A549 (cell line): ENCODE results near the gene OLFML3. TPM values are rescaled to one million over a fixed set of nuclear protein-coding genes. Genes with fewer than 3 reads are reported as not detected.

ENCODE experiments used
- ATAC-seq, 2 experiments: fragments of 200-7000 bp in 1 of 2; fragments of >200 bp in 1 of 2; cut with Nextera tagmentation in 1 of 2; cut with Tn5 transposase in 1 of 2; 3 replicates each; pipeline versions ENCODE4 v1.8.0 to v1.9.1; 2018 to 2020; ENCODE audit warnings: mild to moderate bottlenecking in 1 of 2, moderate library complexity in 1 of 2
- CTCF ChIA-PET: fragments of 300-600 bp; sonication (Branson Sonifier 250); formaldehyde crosslinking; extraction: SDS; loops from one replicate; lab custom pipeline; 2021; ENCODE audit warnings: antibody characterized with exemption, inconsistent platforms; lab: Yijun Ruan, JAX
- POLR2A ChIA-PET: fragments of 350-600 bp; formaldehyde crosslinking; extraction: SDS; loops from one replicate; lab custom pipeline; 2021; ENCODE audit warnings: antibody characterized with exemption, inconsistent platforms; lab: Yijun Ruan, JAX
- DNase-seq, 2 experiments: peaks; one replicate each; pipeline versions ENCODE4 v3.0.0 to v3.0.0-alpha.2; 2011 to 2016; ENCODE audit warnings: low read depth in 1 of 2, low spot score in 1 of 2
- FAIRE-seq: peaks from 2 replicates; lab custom pipeline; 2011; peaks lifted over from hg19 to GRCh38; lab: Jason Lieb, UNC
- H3K27ac ChIP-seq, 2 experiments: fragments of >200 bp; sonication (Bioruptor Twin); formaldehyde crosslinking; 3 replicates each; pipeline ENCODE4 v1.5.1; 2016 to 2017
- H3K4me1 ChIP-seq: fragments of >200 bp; sonication (Bioruptor Twin); formaldehyde crosslinking; 3 replicates; pipeline ENCODE4 v1.6.1; 2016
- H3K4me2 ChIP-seq: fragments of >200 bp; sonication (Bioruptor Twin); formaldehyde crosslinking; 3 replicates; pipeline ENCODE4 v1.6.1; 2016
- H3K4me3 ChIP-seq: fragments of >200 bp; sonication (Bioruptor Twin); formaldehyde crosslinking; 3 replicates; pipeline ENCODE4 v1.5.1; 2016
- H3K9me3 ChIP-seq: fragments of >200 bp; sonication (Bioruptor Twin); formaldehyde crosslinking; 3 replicates; pipeline ENCODE4 v1.6.1; 2016
- CBX2 ChIP-seq: fragments of 200-600 bp; sonication (generic); IDR thresholded peaks from 2 replicates; pipeline ENCODE4 v1.6.1; 2016; ENCODE audit warnings: low read depth, mild to moderate bottlenecking, borderline replicate concordance
- CEBPB ChIP-seq, 2 experiments: fragments of >200 bp in 1 of 2; sonication (Bioruptor Twin) in 1 of 2; formaldehyde crosslinking in 1 of 2; IDR thresholded peaks; 2 replicates each; pipeline ENCODE4 v1.6.1; 2012 to 2016
- CHD2 ChIP-seq: fragments of 150-350 bp; IDR thresholded peaks from 2 replicates; pipeline ENCODE4 v1.6.1; 2014; ENCODE audit warnings: low read length; ENCODE audit not compliant: partially characterized antibody
- CHD4 ChIP-seq: fragments of 200-600 bp; sonication (generic); IDR thresholded peaks from 2 replicates; pipeline ENCODE4 v1.6.1; 2016; ENCODE audit warnings: antibody characterized with exemption, mild to moderate bottlenecking, borderline replicate concordance
- ELK1 ChIP-seq: fragments of 150-350 bp; IDR thresholded peaks from 2 replicates; pipeline ENCODE4 v1.6.1; 2014; ENCODE audit warnings: low read depth, mild to moderate bottlenecking, low read length
- EP300 ChIP-seq, 2 experiments: fragments of >200 bp; sonication (Bioruptor Twin); formaldehyde crosslinking; IDR thresholded peaks; 2 replicates in 1 of 2; 3 replicates in 1 of 2; pipeline ENCODE4 v1.6.1; 2016 to 2017
- FOSL2 ChIP-seq, 2 experiments: fragments of 450-650 bp in 1 of 2; fragments of >200 bp in 1 of 2; sonication (Bioruptor Twin) in 1 of 2; formaldehyde crosslinking; IDR thresholded peaks; 2 replicates each; pipeline versions ENCODE4 v1.5.0 to v1.6.1; 2016 to 2020; ENCODE audit warnings: mild to moderate bottlenecking in 1 of 2, moderate library complexity in 1 of 2
- GATA3 ChIP-seq: IDR thresholded peaks from 2 replicates; pipeline ENCODE4 v1.6.1; 2012; ENCODE audit warnings: borderline replicate concordance
- HES2 ChIP-seq: fragments of >200 bp; sonication (Bioruptor Twin); formaldehyde crosslinking; IDR thresholded peaks from 2 replicates; pipeline ENCODE4 v1.6.1; 2016
- HEYL ChIP-seq: fragments of 250-450 bp; sonication (Bioruptor Pico); IDR thresholded peaks from 2 replicates; pipeline ENCODE4 v1.8.0; 2021; ENCODE audit warnings: mild to moderate bottlenecking, moderate library complexity
- HOXB13 ChIP-seq: fragments of 250-450 bp; sonication (Bioruptor Pico); IDR thresholded peaks from 2 replicates; pipeline ENCODE4 v1.5.0; 2020; ENCODE audit warnings: low read depth, mild to moderate bottlenecking, moderate library complexity
- JUN ChIP-seq, 2 experiments: fragments of >200 bp; sonication (Bioruptor Twin); formaldehyde crosslinking; IDR thresholded peaks; 2 replicates in 1 of 2; 3 replicates in 1 of 2; pipeline ENCODE4 v1.6.1; 2016 to 2017
- JUNB ChIP-seq: fragments of >200 bp; sonication (Bioruptor Twin); formaldehyde crosslinking; IDR thresholded peaks from 2 replicates; pipeline ENCODE4 v1.6.1; 2016
- KDM1A ChIP-seq: fragments of 200-600 bp; sonication (generic); IDR thresholded peaks from 2 replicates; pipeline ENCODE4 v1.6.1; 2016; ENCODE audit warnings: low read depth, mild to moderate bottlenecking
- MAFK ChIP-seq: fragments of 450-650 bp; IDR thresholded peaks from 2 replicates; pipeline ENCODE4 v1.6.1; 2014; ENCODE audit not compliant: partially characterized antibody
- MAZ ChIP-seq: fragments of 150-350 bp; IDR thresholded peaks from 2 replicates; pipeline ENCODE4 v1.6.1; 2014; ENCODE audit warnings: antibody characterized with exemption, low read depth, low read length, borderline replicate concordance
- MYC ChIP-seq: IDR thresholded peaks from 2 replicates; pipeline ENCODE4 v1.6.1; 2012; ENCODE audit warnings: mild to moderate bottlenecking, inconsistent platforms, low read length, improper control_type of control experiment, borderline replicate concordance
- NFE2L2 ChIP-seq: fragments of 150-350 bp; conservative IDR thresholded peaks from 2 replicates; pipeline ENCODE4 v1.6.1; 2014; ENCODE audit warnings: low read length
- PBX3 ChIP-seq: IDR thresholded peaks from 2 replicates; pipeline ENCODE4 v1.6.1; 2012
- PHF8 ChIP-seq: fragments of 200-600 bp; sonication (generic); IDR thresholded peaks from 2 replicates; pipeline ENCODE4 v1.6.1; 2016; ENCODE audit warnings: low read depth, mild to moderate bottlenecking, antibody characterized with exemption, moderate library complexity, borderline replicate concordance
- POLR2A ChIP-seq: IDR thresholded peaks from 2 replicates; pipeline ENCODE4 v1.6.1; 2012; ENCODE audit warnings: mild to moderate bottlenecking, low read length
- POLR2AphosphoS2 ChIP-seq: conservative IDR thresholded peaks from 2 replicates; pipeline ENCODE4 v1.6.1; 2012; ENCODE audit warnings: low read length, improper control_type of control experiment, inconsistent platforms
- RARB ChIP-seq: fragments of 250-450 bp; sonication (Bioruptor Pico); IDR thresholded peaks from 2 replicates; pipeline ENCODE4 v1.8.0; 2021; ENCODE audit warnings: mild to moderate bottlenecking, moderate library complexity
- REST ChIP-seq: fragments of 200-600 bp; sonication (generic); IDR thresholded peaks from 2 replicates; pipeline ENCODE4 v1.6.1; 2016; ENCODE audit warnings: antibody characterized with exemption, mild to moderate bottlenecking, moderate library complexity
- RNF2 ChIP-seq: fragments of 200-600 bp; sonication (generic); IDR thresholded peaks from 2 replicates; pipeline ENCODE4 v1.6.1; 2016; ENCODE audit warnings: low read depth, mild to moderate bottlenecking, antibody characterized with exemption, moderate library complexity, borderline replicate concordance
- SREBF2 ChIP-seq: fragments of 450-650 bp; IDR thresholded peaks from 2 replicates; pipeline ENCODE4 v1.6.1; 2014; ENCODE audit warnings: mild to moderate bottlenecking, moderate library complexity
- TFCP2L1 ChIP-seq: fragments of 250-450 bp; sonication (Bioruptor Pico); IDR thresholded peaks from 2 replicates; pipeline ENCODE4 v1.5.0; 2021; ENCODE audit warnings: mild to moderate bottlenecking
- USF2 ChIP-seq: fragments of 450-650 bp; IDR thresholded peaks from 2 replicates; pipeline ENCODE4 v1.6.1; 2014; ENCODE audit warnings: antibody characterized with exemption
- ZFP36 ChIP-seq: fragments of 450-650 bp; IDR thresholded peaks from 2 replicates; pipeline ENCODE4 v1.6.1; 2014; ENCODE audit warnings: borderline replicate concordance; ENCODE audit not compliant: partially characterized antibody
- ZNF302 ChIP-seq: fragments of 250-450 bp; sonication (Bioruptor Pico); IDR thresholded peaks from 2 replicates; pipeline ENCODE4 v1.9.0; 2021; ENCODE audit warnings: inconsistent platforms, mild to moderate bottlenecking, moderate library complexity
- WGBS: methylation state at CpG from one replicate; pipeline ENCODE4 v1.1.6; 2017; ENCODE audit errors: missing lambda C conversion rate; 5-methylcytosine and 5-hydroxymethylcytosine counted together
- polyA plus RNA-seq, 4 experiments: library from polyadenylated mRNA; depleted of rRNA in 3 of 4; stranded (reverse); fragments of >200 nt; fragmentation: RNase III in 1 of 4; extraction: RNeasy Plus Mini Kit Qiagen cat#74134 plus additional on column Dnase treatment in 1 of 4; gene quantifications; 2 replicates in 3 of 4; 3 replicates in 1 of 4; pipeline ENCODE4 v1.2.3, GENCODE V29; 2011 to 2017

Gene OLFML3
- polyA plus RNA-seq, 2 of the 4 experiments (the other 2 are of a cell fraction) = 1.2 to 9.3 TPM

- Histone ChIP-seq H3K27ac (no peak overlapping the region), H3K4me1 (no peaks in the 10 kb centered on the region), H3K9me3 (peaks cover 6% of the 10 kb centered on the region; the same call in 1 of the 3 replicates), H3K4me2 (no peak overlapping the region), H3K4me3 (no peak overlapping the region)
- POLR2A ChIA-PET = no interaction called here
- no CpG with 5 or more reads among the region's 2 CpGs for WGBS
- DNase-seq = no peak
- no peak for ATAC-seq
- FAIRE-seq = no peak
- TF ChIP-seq MAFK (no peak), CEBPB (IDR thresholded peaks at IDR 0.05) (no peak)
- TF ChIP-seq, all 56 proteins: peak for 0
- CTCF ChIA-PET = interaction anchor here (1.1 to 1.5 kb wide), 3 partner anchors 9 to 289 kb away, joined by 4 to 6 read pairs (median 4); partner anchors contain the start of gene OLFML3
Observed at GRCh38 chr1:113993766-113994165, 14.5 kb downstream of the OLFML3 start.

- POLR2A ChIA-PET = no interaction called here
- H3K9me3 ChIP-seq = peaks cover 6% of the 10 kb centered on the region; the same call in 1 of the 3 replicates
- H3K27ac ChIP-seq = no peak overlapping the region
- DNase-seq (no peak), ATAC-seq (no peak), FAIRE-seq (no peak)
- CTCF ChIA-PET = no interaction called here
- TF ChIP-seq HES2 = no peak
- TF ChIP-seq POLR2AphosphoS2 = no peak
- TF ChIP-seq KDM1A = no peak
- no peak for TF ChIP-seq MAZ
- TF ChIP-seq PHF8 = no peak
- no peak for TF ChIP-seq TFCP2L1 (CRISPR knock-in tag)
- no peak for TF ChIP-seq JUN (IDR thresholded peaks at IDR 0.05)
- no peak for TF ChIP-seq NFE2L2
- no peak for TF ChIP-seq ELK1
- TF ChIP-seq RARB = no peak
- no peak for TF ChIP-seq ZNF302 (CRISPR knock-in tag)
- no peak for TF ChIP-seq JUNB
- TF ChIP-seq EP300 (IDR thresholded peaks at IDR 0.05) = no peak
- TF ChIP-seq CEBPB (IDR thresholded peaks at IDR 0.05) = no peak
- TF ChIP-seq CHD4 = no peak
- TF ChIP-seq CBX2 = no peak
- no peaks in the 10 kb centered on the region for H3K4me1 ChIP-seq
- H3K4me3 ChIP-seq = no peak overlapping the region
- H3K4me2 ChIP-seq = no peak overlapping the region
- WGBS = 64% methylated on average over 2 of the region's 2 CpGs
Observed at GRCh38 chr1:113995382-113995781, 16.1 kb downstream of the OLFML3 start.

GRCh38 chr1:113998361-113998760, 19.1 kb downstream of the OLFML3 start:
- DNase-seq (no peak), ATAC-seq (no peak), FAIRE-seq (no peak)

More at GRCh38 chr1:113998361-113998760, 19.1 kb downstream of the OLFML3 start:
- no peak overlapping the region for H3K4me3 ChIP-seq
- no peak for TF ChIP-seq GATA3
- TF ChIP-seq CEBPB (IDR thresholded peaks at IDR 0.05) = no peak
- no peak for TF ChIP-seq RNF2
- TF ChIP-seq HOXB13 = no peak
- no peak for TF ChIP-seq ZFP36
- no peak for TF ChIP-seq PBX3
- no peak for TF ChIP-seq HEYL
- TF ChIP-seq USF2 = no peak
- no peak for TF ChIP-seq REST
- no peak for TF ChIP-seq MYC
- no peak for TF ChIP-seq CHD2
- no peak for TF ChIP-seq FOSL2 (IDR thresholded peaks at IDR 0.05)
- no peak for TF ChIP-seq FOSL2 (CRISPR knock-in tag; IDR thresholded peaks at IDR 0.05)
- no peak for TF ChIP-seq POLR2A
- TF ChIP-seq SREBF2 = no peak
- TF ChIP-seq, all 56 proteins: peak for 0
- ChIA-PET CTCF (interaction anchor here (0.8 kb wide), 1 partner anchor 20 kb away, joined by 3 read pairs; no protein-coding TSS in a partner anchor), POLR2A (no interaction called here)
- Histone ChIP-seq H3K9me3 (peaks cover 6% of the 10 kb centered on the region; the same call in 1 of the 3 replicates), H3K4me1 (no peaks in the 10 kb centered on the region), H3K27ac (no peak overlapping the region), H3K4me2 (no peak overlapping the region)
- WGBS = 58% methylated on average over 4 of the region's 4 CpGs
